Measurements from ENCODE around the gene ASIC2. TPM values are rescaled to one million over a fixed set of nuclear protein-coding genes. Genes with fewer than 3 reads are reported as not detected.

ASIC2 gene
- total and polyA plus RNA-seq, 2 experiments from 2014 or later, result 0.52 to 2.8 TPM

DNA sequence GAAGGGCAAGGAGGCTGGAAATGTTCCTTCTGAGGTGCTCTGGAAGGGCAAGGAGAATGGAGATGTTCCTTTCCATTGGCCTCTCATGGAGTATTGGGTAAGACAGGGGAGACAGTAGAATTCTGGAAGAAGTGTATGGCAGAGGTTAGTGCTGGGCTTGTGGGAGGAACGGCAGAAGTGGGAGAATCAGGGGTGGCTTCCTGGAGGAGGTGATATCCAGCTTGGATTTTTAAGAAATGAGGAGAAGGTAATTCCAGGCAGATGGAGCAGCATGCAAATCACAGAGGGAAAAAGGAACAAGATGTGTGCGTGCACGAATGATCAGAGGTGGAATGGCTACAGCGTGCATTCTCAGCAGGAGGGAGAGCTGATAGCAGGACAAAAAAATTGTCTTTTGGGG lies 45.1 kb upstream of the ASIC2 start:
- H3K4me3 ChIP-seq, result no peak overlapping the region
- peaks cover 12% of the 10 kb centered on the region for H3K9me2 ChIP-seq (ENCODE audit: insufficient read depth)
- no peaks in the 10 kb centered on the region for H3K36me3 ChIP-seq (ENCODE audit: insufficient read depth)
- H4K20me1 ChIP-seq (replicated peaks; ENCODE audit: insufficient read depth), result no peaks in the 10 kb centered on the region
- TF ChIP-seq EZH2 (IDR thresholded peaks at IDR 0.05; ENCODE audit: low read depth, unreplicated experiment), result no peak
- no peak for TF ChIP-seq STAT1 (IDR thresholded peaks at IDR 0.05; ENCODE audit: unreplicated experiment)
- TF ChIP-seq, protein P1, sequence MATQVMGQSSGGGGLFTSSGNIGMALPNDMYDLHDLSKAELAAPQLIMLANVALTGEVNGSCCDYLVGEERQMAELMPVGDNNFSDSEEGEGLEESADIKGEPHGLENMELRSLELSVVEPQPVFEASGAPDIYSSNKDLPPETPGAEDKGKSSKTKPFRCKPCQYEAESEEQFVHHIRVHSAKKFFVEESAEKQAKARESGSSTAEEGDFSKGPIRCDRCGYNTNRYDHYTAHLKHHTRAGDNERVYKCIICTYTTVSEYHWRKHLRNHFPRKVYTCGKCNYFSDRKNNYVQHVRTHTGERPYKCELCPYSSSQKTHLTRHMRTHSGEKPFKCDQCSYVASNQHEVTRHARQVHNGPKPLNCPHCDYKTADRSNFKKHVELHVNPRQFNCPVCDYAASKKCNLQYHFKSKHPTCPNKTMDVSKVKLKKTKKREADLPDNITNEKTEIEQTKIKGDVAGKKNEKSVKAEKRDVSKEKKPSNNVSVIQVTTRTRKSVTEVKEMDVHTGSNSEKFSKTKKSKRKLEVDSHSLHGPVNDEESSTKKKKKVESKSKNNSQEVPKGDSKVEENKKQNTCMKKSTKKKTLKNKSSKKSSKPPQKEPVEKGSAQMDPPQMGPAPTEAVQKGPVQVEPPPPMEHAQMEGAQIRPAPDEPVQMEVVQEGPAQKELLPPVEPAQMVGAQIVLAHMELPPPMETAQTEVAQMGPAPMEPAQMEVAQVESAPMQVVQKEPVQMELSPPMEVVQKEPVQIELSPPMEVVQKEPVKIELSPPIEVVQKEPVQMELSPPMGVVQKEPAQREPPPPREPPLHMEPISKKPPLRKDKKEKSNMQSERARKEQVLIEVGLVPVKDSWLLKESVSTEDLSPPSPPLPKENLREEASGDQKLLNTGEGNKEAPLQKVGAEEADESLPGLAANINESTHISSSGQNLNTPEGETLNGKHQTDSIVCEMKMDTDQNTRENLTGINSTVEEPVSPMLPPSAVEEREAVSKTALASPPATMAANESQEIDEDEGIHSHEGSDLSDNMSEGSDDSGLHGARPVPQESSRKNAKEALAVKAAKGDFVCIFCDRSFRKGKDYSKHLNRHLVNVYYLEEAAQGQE (IDR thresholded peaks at IDR 0.05; ENCODE audit: unreplicated experiment), result no peak
- no peak for TF ChIP-seq ZNF114 (CRISPR knock-in tag; IDR thresholded peaks at IDR 0.05)
- no peak for TF ChIP-seq EZH2phosphoT487 (IDR thresholded peaks at IDR 0.05; ENCODE audit: unreplicated experiment)
- no peaks in the 10 kb centered on the region for H3K36me3 Mint-ChIP-seq (ENCODE audit: low read depth)
- no peaks in the 10 kb centered on the region for H3F3A ChIP-seq (replicated peaks; ENCODE audit: low read depth)
- no peak overlapping the region for H2AFZ ChIP-seq
- DNase-seq (ENCODE audit: low spot score) (no peak), ATAC-seq (no peak)
- no peak overlapping the region for H3K4me2 ChIP-seq
- H3K4me1 ChIP-seq (ENCODE audit: insufficient read depth), result peaks cover 1% of the 10 kb centered on the region; the same call in 1 of the 2 replicates
- no peaks in the 10 kb centered on the region for H3K79me2 ChIP-seq (replicated peaks; ENCODE audit: insufficient read depth)
- H3K4me3 Mint-ChIP-seq, result no peak overlapping the region
- no peak overlapping the region for H3K27ac ChIP-seq (ENCODE audit: low read depth)
- peaks cover 7% of the 10 kb centered on the region for H3K27me3 ChIP-seq (ENCODE audit: insufficient read depth)
- H3K4me1 Mint-ChIP-seq, result peaks cover 18% of the 10 kb centered on the region
- H3K27me3 Mint-ChIP-seq (ENCODE audit: insufficient read depth, low read depth, poor library complexity), result peaks cover 16% of the 10 kb centered on the region
- no peak overlapping the region for H3K27ac Mint-ChIP-seq
- H3K9me3 Mint-ChIP-seq, result no peaks in the 10 kb centered on the region; the same call in 2 of the 3 replicates

DNA sequence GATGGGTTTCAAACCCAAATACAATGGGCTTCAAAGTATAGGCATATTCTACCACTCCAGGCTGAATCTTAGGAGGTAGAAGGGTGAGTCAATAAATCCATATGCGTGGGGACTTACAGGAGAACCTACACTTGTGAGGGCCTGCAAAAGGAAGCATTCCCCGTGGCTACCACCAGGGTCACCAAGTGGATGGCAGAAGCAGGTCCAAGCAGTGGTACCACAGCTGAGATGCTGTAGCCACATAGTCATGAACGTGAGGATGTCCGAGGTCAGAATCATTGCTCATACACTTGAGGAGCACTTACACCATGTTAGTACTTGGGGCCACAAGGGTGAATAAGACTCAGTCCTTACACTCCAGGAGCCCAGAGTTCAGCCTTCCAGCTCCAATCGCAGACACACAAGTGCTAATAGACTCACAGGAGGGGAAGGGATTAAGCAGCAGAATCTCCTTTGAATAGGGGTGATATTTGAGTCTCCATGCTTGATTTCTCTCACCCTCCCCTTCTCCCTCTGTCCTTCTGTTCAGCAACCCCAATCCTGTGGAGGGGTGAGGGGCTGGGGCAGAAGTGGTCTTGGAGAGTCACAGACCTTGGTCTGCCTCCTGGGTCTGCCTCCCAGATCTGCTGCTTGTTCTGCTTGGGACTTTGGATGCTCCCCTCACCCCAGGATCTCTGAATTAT lies 42.5 kb upstream of the ASIC2 start:
- Histone ChIP-seq H3F3A (replicated peaks; ENCODE audit: low read depth) (no peaks in the 10 kb centered on the region), H4K20me1 (replicated peaks; ENCODE audit: insufficient read depth) (no peaks in the 10 kb centered on the region), H3K9me2 (ENCODE audit: insufficient read depth) (no peaks in the 10 kb centered on the region), H3K27ac (ENCODE audit: low read depth) (no peak overlapping the region), H3K4me3 (no peak overlapping the region), H3K79me2 (replicated peaks; ENCODE audit: insufficient read depth) (no peaks in the 10 kb centered on the region), H3K4me2 (no peak overlapping the region), H3K36me3 (ENCODE audit: insufficient read depth) (no peaks in the 10 kb centered on the region), H2AFZ (no peak overlapping the region), H3K4me1 (ENCODE audit: insufficient read depth) (no peaks in the 10 kb centered on the region), H3K27me3 (ENCODE audit: insufficient read depth) (no peaks in the 10 kb centered on the region)
- Mint-ChIP-seq H3K27ac (no peak overlapping the region), H3K9me3 (peaks cover 2% of the 10 kb centered on the region; the same call in 1 of the 3 replicates), H3K36me3 (ENCODE audit: low read depth) (no peaks in the 10 kb centered on the region), H3K27me3 (ENCODE audit: insufficient read depth, low read depth, poor library complexity) (peaks cover 4% of the 10 kb centered on the region), H3K4me1 (peaks cover 12% of the 10 kb centered on the region), H3K4me3 (no peak overlapping the region; the same call in 2 of the 3 replicates)
- ATAC-seq, result peak; percentile 84
- DNase-seq (ENCODE audit: low spot score), result peak; percentile 47
- TF ChIP-seq ZNF462 (CRISPR knock-in tag; IDR thresholded peaks at IDR 0.05) (0 out of 2 replicates have a peak, but pooled peaks have one; percentile 66), CREB1 (CRISPR knock-in tag; IDR thresholded peaks at IDR 0.05; ENCODE audit: low read depth) (no peak), EZH2phosphoT487 (IDR thresholded peaks at IDR 0.05; ENCODE audit: unreplicated experiment) (no peak)
- TF ChIP-seq, protein P2, sequence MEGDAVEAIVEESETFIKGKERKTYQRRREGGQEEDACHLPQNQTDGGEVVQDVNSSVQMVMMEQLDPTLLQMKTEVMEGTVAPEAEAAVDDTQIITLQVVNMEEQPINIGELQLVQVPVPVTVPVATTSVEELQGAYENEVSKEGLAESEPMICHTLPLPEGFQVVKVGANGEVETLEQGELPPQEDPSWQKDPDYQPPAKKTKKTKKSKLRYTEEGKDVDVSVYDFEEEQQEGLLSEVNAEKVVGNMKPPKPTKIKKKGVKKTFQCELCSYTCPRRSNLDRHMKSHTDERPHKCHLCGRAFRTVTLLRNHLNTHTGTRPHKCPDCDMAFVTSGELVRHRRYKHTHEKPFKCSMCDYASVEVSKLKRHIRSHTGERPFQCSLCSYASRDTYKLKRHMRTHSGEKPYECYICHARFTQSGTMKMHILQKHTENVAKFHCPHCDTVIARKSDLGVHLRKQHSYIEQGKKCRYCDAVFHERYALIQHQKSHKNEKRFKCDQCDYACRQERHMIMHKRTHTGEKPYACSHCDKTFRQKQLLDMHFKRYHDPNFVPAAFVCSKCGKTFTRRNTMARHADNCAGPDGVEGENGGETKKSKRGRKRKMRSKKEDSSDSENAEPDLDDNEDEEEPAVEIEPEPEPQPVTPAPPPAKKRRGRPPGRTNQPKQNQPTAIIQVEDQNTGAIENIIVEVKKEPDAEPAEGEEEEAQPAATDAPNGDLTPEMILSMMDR (conservative IDR thresholded peaks at IDR 0.05; ENCODE audit: low read depth in 2 of 2), result peak in 1 of 2 experiments; percentile 38; a peak in 2 of 4 replicates
